ENCODE measurements around the gene DXO. TPM values are rescaled to one million over a fixed set of nuclear protein-coding genes. Genes with fewer than 3 reads are reported as not detected.

Gene DXO
- total and polyA plus RNA-seq, 2 of the 13 experiments (the other 11 are each of a cell fraction or from before 2014, with no cell fraction given), result 18.6 to 26.2 TPM

DNA sequence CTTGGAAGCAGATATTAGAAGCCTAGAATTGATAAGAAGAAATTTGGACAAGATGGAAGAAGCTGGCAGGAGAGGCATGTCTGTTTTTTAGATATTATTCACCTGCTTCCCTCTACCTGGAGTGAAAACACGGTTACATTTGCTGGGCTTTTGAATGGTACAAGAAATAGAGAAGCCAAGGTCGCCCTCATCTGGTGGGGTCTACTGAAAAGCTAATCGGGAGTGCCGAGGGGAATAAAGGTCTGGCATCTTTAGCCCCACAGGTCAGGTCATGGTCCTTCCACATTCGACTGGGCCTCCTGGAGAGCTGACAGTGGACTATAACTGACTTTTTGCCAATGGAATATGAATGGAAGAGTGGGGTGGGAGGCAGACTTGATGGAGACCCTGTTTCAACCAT lies 49.0 kb downstream of the DXO start (continued):
- TF ChIP-seq, protein P1, sequence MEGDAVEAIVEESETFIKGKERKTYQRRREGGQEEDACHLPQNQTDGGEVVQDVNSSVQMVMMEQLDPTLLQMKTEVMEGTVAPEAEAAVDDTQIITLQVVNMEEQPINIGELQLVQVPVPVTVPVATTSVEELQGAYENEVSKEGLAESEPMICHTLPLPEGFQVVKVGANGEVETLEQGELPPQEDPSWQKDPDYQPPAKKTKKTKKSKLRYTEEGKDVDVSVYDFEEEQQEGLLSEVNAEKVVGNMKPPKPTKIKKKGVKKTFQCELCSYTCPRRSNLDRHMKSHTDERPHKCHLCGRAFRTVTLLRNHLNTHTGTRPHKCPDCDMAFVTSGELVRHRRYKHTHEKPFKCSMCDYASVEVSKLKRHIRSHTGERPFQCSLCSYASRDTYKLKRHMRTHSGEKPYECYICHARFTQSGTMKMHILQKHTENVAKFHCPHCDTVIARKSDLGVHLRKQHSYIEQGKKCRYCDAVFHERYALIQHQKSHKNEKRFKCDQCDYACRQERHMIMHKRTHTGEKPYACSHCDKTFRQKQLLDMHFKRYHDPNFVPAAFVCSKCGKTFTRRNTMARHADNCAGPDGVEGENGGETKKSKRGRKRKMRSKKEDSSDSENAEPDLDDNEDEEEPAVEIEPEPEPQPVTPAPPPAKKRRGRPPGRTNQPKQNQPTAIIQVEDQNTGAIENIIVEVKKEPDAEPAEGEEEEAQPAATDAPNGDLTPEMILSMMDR (CRISPR knock-in tag; IDR thresholded peaks at IDR 0.05), result peak; percentile 84
- TF ChIP-seq ZNF382 (CRISPR knock-in tag; IDR thresholded peaks at IDR 0.05; ENCODE audit: borderline replicate concordance) (no peak), SMC3 (IDR thresholded peaks at IDR 0.05; ENCODE audit: low read length) (peak; percentile 76), ZBTB20 (CRISPR knock-in tag; IDR thresholded peaks at IDR 0.05; ENCODE audit: borderline replicate concordance, low read depth) (no peak), ZFY (CRISPR knock-in tag; IDR thresholded peaks at IDR 0.05) (no peak), PHF5A (CRISPR knock-in tag; IDR thresholded peaks at IDR 0.05; ENCODE audit: low read depth, unreplicated experiment) (no peak), ATAD3A (CRISPR knock-in tag; IDR thresholded peaks at IDR 0.05) (no peak), LCORL (IDR thresholded peaks at IDR 0.05) (no peak), LCORL (CRISPR knock-in tag; IDR thresholded peaks at IDR 0.05) (0 out of 2 replicates have a peak, but pooled peaks have one; percentile 64), ZNF572 (CRISPR knock-in tag; IDR thresholded peaks at IDR 0.05) (0 out of 2 replicates have a peak, but pooled peaks have one; percentile 47), FOXC1 (CRISPR knock-in tag; IDR thresholded peaks at IDR 0.05; ENCODE audit: borderline replicate concordance) (no peak)
- TF ChIP-seq, protein P2, sequence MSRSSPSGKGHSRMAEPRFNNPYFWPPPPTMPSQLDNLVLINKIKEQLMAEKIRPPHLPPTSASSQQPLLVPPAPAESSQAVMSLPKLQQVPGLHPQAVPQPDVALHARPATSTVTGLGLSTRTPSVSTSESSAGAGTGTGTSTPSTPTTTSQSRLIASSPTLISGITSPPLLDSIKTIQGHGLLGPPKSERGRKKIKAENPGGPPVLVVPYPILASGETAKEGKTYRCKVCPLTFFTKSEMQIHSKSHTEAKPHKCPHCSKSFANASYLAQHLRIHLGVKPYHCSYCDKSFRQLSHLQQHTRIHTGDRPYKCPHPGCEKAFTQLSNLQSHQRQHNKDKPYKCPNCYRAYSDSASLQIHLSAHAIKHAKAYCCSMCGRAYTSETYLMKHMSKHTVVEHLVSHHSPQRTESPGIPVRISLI (CRISPR knock-in tag; IDR thresholded peaks at IDR 0.05; ENCODE audit: borderline replicate concordance), result no peak
- TF ChIP-seq, protein P3, sequence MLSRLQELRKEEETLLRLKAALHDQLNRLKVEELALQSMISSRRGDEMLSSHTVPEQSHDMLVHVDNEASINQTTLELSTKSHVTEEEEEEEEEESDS (CRISPR knock-in tag; IDR thresholded peaks at IDR 0.05; ENCODE audit: borderline replicate concordance), result no peak
- TF ChIP-seq, protein P4, sequence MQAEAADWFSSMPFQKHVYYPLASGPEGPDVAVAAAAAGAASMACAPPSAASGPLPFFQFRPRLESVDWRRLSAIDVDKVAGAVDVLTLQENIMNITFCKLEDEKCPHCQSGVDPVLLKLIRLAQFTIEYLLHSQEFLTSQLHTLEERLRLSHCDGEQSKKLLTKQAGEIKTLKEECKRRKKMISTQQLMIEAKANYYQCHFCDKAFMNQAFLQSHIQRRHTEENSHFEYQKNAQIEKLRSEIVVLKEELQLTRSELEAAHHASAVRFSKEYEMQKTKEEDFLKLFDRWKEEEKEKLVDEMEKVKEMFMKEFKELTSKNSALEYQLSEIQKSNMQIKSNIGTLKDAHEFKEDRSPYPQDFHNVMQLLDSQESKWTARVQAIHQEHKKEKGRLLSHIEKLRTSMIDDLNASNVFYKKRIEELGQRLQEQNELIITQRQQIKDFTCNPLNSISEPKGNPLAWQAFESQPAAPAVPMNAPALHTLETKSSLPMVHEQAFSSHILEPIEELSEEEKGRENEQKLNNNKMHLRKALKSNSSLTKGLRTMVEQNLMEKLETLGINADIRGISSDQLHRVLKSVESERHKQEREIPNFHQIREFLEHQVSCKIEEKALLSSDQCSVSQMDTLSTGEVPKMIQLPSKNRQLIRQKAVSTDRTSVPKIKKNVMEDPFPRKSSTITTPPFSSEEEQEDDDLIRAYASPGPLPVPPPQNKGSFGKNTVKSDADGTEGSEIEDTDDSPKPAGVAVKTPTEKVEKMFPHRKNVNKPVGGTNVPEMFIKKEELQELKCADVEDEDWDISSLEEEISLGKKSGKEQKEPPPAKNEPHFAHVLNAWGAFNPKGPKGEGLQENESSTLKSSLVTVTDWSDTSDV (CRISPR knock-in tag; IDR thresholded peaks at IDR 0.05), result no peak
- TF ChIP-seq, protein P5, sequence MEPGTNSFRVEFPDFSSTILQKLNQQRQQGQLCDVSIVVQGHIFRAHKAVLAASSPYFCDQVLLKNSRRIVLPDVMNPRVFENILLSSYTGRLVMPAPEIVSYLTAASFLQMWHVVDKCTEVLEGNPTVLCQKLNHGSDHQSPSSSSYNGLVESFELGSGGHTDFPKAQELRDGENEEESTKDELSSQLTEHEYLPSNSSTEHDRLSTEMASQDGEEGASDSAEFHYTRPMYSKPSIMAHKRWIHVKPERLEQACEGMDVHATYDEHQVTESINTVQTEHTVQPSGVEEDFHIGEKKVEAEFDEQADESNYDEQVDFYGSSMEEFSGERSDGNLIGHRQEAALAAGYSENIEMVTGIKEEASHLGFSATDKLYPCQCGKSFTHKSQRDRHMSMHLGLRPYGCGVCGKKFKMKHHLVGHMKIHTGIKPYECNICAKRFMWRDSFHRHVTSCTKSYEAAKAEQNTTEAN (CRISPR knock-in tag; conservative IDR thresholded peaks at IDR 0.05), result no peak
- TF ChIP-seq, protein P6, sequence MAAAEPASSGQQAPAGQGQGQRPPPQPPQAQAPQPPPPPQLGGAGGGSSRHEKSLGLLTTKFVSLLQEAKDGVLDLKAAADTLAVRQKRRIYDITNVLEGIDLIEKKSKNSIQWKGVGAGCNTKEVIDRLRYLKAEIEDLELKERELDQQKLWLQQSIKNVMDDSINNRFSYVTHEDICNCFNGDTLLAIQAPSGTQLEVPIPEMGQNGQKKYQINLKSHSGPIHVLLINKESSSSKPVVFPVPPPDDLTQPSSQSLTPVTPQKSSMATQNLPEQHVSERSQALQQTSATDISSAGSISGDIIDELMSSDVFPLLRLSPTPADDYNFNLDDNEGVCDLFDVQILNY (CRISPR knock-in tag; conservative IDR thresholded peaks at IDR 0.05), result no peak
- TF ChIP-seq, protein P7, sequence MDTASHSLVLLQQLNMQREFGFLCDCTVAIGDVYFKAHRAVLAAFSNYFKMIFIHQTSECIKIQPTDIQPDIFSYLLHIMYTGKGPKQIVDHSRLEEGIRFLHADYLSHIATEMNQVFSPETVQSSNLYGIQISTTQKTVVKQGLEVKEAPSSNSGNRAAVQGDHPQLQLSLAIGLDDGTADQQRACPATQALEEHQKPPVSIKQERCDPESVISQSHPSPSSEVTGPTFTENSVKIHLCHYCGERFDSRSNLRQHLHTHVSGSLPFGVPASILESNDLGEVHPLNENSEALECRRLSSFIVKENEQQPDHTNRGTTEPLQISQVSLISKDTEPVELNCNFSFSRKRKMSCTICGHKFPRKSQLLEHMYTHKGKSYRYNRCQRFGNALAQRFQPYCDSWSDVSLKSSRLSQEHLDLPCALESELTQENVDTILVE (CRISPR knock-in tag; IDR thresholded peaks at IDR 0.05), result 0 out of 2 replicates have a peak, but pooled peaks have one; percentile 55
- TF ChIP-seq, protein P8, sequence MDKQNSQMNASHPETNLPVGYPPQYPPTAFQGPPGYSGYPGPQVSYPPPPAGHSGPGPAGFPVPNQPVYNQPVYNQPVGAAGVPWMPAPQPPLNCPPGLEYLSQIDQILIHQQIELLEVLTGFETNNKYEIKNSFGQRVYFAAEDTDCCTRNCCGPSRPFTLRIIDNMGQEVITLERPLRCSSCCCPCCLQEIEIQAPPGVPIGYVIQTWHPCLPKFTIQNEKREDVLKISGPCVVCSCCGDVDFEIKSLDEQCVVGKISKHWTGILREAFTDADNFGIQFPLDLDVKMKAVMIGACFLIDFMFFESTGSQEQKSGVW (CRISPR knock-in tag; IDR thresholded peaks at IDR 0.05; ENCODE audit: borderline replicate concordance), result no peak

Measured in HepG2 (cell line).